Mesenchymal stem cell (in vitro differentiated cells and primary cell): ENCODE measurements around the gene PEX5L. TPM values are rescaled to one million over a fixed set of nuclear protein-coding genes. Genes with fewer than 3 reads are reported as not detected.
A peak's percentile ranks its signal among the peaks of the same experiment; 100 is the strongest.

Experiments
- DNase-seq: peaks from one replicate; pipeline ENCODE4 v3.0.0-alpha.2; 2013
- H2AFZ ChIP-seq: one replicate; pipeline ENCODE4 v1.6.1; 2013; ENCODE audit warnings: low read depth, mild to moderate bottlenecking, control low read depth, inconsistent platforms, low read length, moderate library complexity
- H2AK5ac ChIP-seq: 2 replicates; pipeline ENCODE4 v1.6.1; 2013; ENCODE audit warnings: low read length, moderate library complexity, mild to moderate bottlenecking, inconsistent platforms; ENCODE audit not compliant: severe bottlenecking
- H2BK120ac ChIP-seq: one replicate; pipeline ENCODE4 v1.6.1; 2013; ENCODE audit warnings: low read depth, mild to moderate bottlenecking, inconsistent platforms, low read length, moderate library complexity
- H2BK12ac ChIP-seq, 2 experiments: one replicate each; pipeline ENCODE4 v1.6.1; 2013; ENCODE audit warnings: inconsistent platforms in 2 of 2, low read length in 2 of 2, mild to moderate bottlenecking in 2 of 2, moderate library complexity in 2 of 2, control low read depth in 1 of 2
- H2BK15ac ChIP-seq: one replicate; pipeline ENCODE4 v1.6.1; 2013; ENCODE audit warnings: mild to moderate bottlenecking, low read depth, inconsistent platforms; ENCODE audit not compliant: poor library complexity, severe bottlenecking
- H2BK5ac ChIP-seq: 2 replicates; pipeline ENCODE4 v1.6.1; 2013; ENCODE audit warnings: low read depth, mild to moderate bottlenecking, low read length, control low read depth, inconsistent platforms; ENCODE audit not compliant: poor library complexity, severe bottlenecking
- H3K14ac ChIP-seq, 2 experiments: one replicate each; pipeline ENCODE4 v1.6.1; 2013; ENCODE audit warnings: inconsistent platforms in 2 of 2, low read length in 2 of 2, control low read depth in 1 of 2, mild to moderate bottlenecking in 1 of 2, moderate library complexity in 1 of 2
- H3K18ac ChIP-seq, 2 experiments: one replicate each; pipeline ENCODE4 v1.6.1; 2013; ENCODE audit warnings: inconsistent platforms in 2 of 2, low read length in 2 of 2, control low read depth in 1 of 2, low read depth in 1 of 2, mild to moderate bottlenecking in 1 of 2
- H3K23ac ChIP-seq, 2 experiments: one replicate each; pipeline ENCODE4 v1.6.1; 2013; ENCODE audit warnings: inconsistent platforms in 2 of 2, low read length in 2 of 2, mild to moderate bottlenecking in 2 of 2, moderate library complexity in 2 of 2, control low read depth in 1 of 2
- H3K27ac ChIP-seq: 2 replicates; pipeline ENCODE4 v1.5.1; 2013; ENCODE audit warnings: mild to moderate bottlenecking, moderate library complexity, low read length, control low read depth, inconsistent platforms; ENCODE audit not compliant: poor library complexity, severe bottlenecking
- H3K27me3 ChIP-seq, 2 experiments: 2 replicates each; pipeline versions ENCODE4 v1.6.1 to v1.7.0; 2013; ENCODE audit warnings: low read length in 2 of 2, mild to moderate bottlenecking in 2 of 2, moderate library complexity in 2 of 2, control low read depth in 1 of 2, inconsistent platforms in 1 of 2; ENCODE audit not compliant: control insufficient read depth in 1 of 2, insufficient read depth in 1 of 2
- H3K36me3 ChIP-seq, 2 experiments: 2 replicates each; pipeline versions ENCODE4 v1.6.1 to v1.7.0; 2013; ENCODE audit warnings: low read length in 2 of 2, control low read depth in 1 of 2, inconsistent platforms in 1 of 2, low read depth in 1 of 2, mild to moderate bottlenecking in 1 of 2; ENCODE audit not compliant: insufficient read depth in 2 of 2, control insufficient read depth in 1 of 2
- H3K4ac ChIP-seq, 2 experiments: one replicate each; pipeline ENCODE4 v1.6.1; 2013; ENCODE audit warnings: inconsistent platforms in 2 of 2, low read length in 2 of 2, mild to moderate bottlenecking in 2 of 2, moderate library complexity in 2 of 2, control low read depth in 1 of 2, low read depth in 1 of 2
- H3K4me1 ChIP-seq: 2 replicates; pipeline ENCODE4 v1.6.1; 2013; ENCODE audit warnings: low read depth, low read length, control low read depth; ENCODE audit not compliant: control insufficient read depth, insufficient read depth
- H3K4me2 ChIP-seq: 2 replicates; pipeline ENCODE4 v1.6.1; 2013; ENCODE audit warnings: low read length, mild to moderate bottlenecking, inconsistent platforms; ENCODE audit not compliant: poor library complexity, severe bottlenecking
- H3K4me3 ChIP-seq, 2 experiments: 2 replicates each; pipeline versions ENCODE4 v1.5.1 to v1.7.0; 2013; ENCODE audit warnings: low read length in 2 of 2, mild to moderate bottlenecking in 2 of 2, control low read depth in 1 of 2, low read depth in 1 of 2; ENCODE audit not compliant: insufficient read depth in 1 of 2
- H3K79me1 ChIP-seq: replicated peaks from 2 replicates; pipeline ENCODE4 v1.6.1; 2013; ENCODE audit warnings: mild to moderate bottlenecking, control low read depth, low read length, inconsistent platforms; ENCODE audit not compliant: poor library complexity, severe bottlenecking
- H3K9ac ChIP-seq: 2 replicates; pipeline ENCODE4 v1.7.0; 2013; ENCODE audit warnings: mild to moderate bottlenecking, low read length, moderate library complexity
- H3K9me3 ChIP-seq: 2 replicates; pipeline ENCODE4 v1.7.0; 2013; ENCODE audit warnings: mild to moderate bottlenecking, low read length; ENCODE audit not compliant: control insufficient read depth
- H4K8ac ChIP-seq: one replicate; pipeline ENCODE4 v1.6.1; 2013; ENCODE audit warnings: inconsistent platforms, mild to moderate bottlenecking, low read length, moderate library complexity
- H4K91ac ChIP-seq: one replicate; pipeline ENCODE4 v1.6.1; 2013; ENCODE audit warnings: mild to moderate bottlenecking, low read length, inconsistent platforms
- WGBS: methylation state at CpG from one replicate; pipeline ENCODE4 v1.1.7; 2013; ENCODE audit warnings: mixed read lengths; 5-methylcytosine and 5-hydroxymethylcytosine counted together
- polyA plus RNA-seq, 2 experiments: library from polyadenylated mRNA; stranded (reverse); fragments of 200-250 nt; gene quantifications; one replicate each; pipeline ENCODE4 v1.2.3, GENCODE V29; 2013

The PEX5L gene, protein sequence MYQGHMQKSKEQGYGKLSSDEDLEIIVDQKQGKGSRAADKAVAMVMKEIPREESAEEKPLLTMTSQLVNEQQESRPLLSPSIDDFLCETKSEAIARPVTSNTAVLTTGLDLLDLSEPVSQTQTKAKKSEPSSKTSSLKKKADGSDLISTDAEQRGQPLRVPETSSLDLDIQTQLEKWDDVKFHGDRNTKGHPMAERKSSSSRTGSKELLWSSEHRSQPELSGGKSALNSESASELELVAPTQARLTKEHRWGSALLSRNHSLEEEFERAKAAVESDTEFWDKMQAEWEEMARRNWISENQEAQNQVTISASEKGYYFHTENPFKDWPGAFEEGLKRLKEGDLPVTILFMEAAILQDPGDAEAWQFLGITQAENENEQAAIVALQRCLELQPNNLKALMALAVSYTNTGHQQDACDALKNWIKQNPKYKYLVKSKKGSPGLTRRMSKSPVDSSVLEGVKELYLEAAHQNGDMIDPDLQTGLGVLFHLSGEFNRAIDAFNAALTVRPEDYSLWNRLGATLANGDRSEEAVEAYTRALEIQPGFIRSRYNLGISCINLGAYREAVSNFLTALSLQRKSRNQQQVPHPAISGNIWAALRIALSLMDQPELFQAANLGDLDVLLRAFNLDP
- not detected for polyA plus RNA-seq (2013, experiment 1 of 2)
- polyA plus RNA-seq (2013, experiment 2 of 2) = 0.01 TPM

- Histone ChIP-seq H4K91ac (no peak within 1 kb of the TSS), H3K4me1 (peaks cover 11% of the 10 kb centered on the region), H3K14ac (no peak within 1 kb of the TSS), H3K27me3 (peaks cover 28% of the 10 kb centered on the region in 2 experiments), H2BK12ac (no peak within 1 kb of the TSS), H2BK120ac (no peak within 1 kb of the TSS), H3K27ac (no peak within 1 kb of the TSS), H3K9me3 (no peaks in the 10 kb centered on the region), H3K36me3 (no peaks in the 10 kb centered on the region), H2BK5ac (no peak within 1 kb of the TSS), H3K4ac (no peak within 1 kb of the TSS), H2BK15ac (no peak within 1 kb of the TSS), H3K9ac (no peak within 1 kb of the TSS), H3K4me2 (peak within 1 kb of the TSS; percentile 91), H4K8ac (no peak within 1 kb of the TSS), H2AFZ (no peak within 1 kb of the TSS), H2AK5ac (no peak within 1 kb of the TSS), H3K4me3 (peak within 1 kb of the TSS; percentile 37 to 75), H3K23ac (no peak within 1 kb of the TSS), H3K18ac (no peak within 1 kb of the TSS), H3K79me1 (no peaks in the 10 kb centered on the region)
- WGBS = 1% methylated on average over 48 of the region's 96 CpGs
- DNase-seq = peak; percentile 39
Measured at GRCh38 chr3:180036671-180037455, at the start of gene PEX5L. PEX5L (minus strand) TSS chr3:180036937; CDS start chr3:180036599, 338 bp downstream.

DNA sequence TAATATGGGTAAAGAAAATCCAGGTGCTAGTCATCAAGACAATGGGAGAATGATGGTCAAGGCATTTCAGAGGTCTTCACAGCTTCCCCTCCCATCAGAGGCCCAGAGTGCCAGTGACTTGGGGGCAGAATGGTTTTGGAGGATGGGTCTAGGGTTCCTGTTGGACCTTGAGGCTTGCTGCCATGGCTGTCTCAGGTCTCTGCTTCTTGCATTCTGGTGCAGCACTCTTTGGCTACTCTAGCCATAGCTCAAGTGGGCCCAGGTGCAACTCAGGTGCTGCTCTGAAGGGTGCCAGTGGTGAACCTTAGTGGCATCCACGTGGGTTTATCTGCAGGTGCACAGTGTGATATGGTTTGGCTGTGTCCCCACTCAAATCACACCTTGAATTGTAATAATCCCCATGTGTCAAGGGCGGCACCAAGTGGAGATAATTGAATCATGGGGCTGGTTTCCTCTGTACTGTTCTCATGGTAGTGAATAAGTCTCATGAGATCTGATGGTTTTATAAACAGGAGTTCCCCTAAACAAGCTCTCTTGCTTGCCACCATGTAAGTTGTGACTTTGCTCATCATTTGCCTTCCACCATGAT lies 48.5 kb upstream of the PEX5L start:
- no peak overlapping the region for H3K4me2 ChIP-seq
- H4K8ac ChIP-seq = no peak overlapping the region
- no peak overlapping the region for H3K4me3 ChIP-seq
- H3K9me3 ChIP-seq = no peaks in the 10 kb centered on the region
- no peak overlapping the region for H3K23ac ChIP-seq
- H2BK12ac ChIP-seq = no peak overlapping the region
- no peak overlapping the region for H3K27ac ChIP-seq
- no peak for DNase-seq
- H2BK5ac ChIP-seq = no peak overlapping the region
- H3K36me3 ChIP-seq = no peaks in the 10 kb centered on the region
- H3K4me1 ChIP-seq = no peaks in the 10 kb centered on the region
- H2BK120ac ChIP-seq = no peak overlapping the region
- no peak overlapping the region for H2AK5ac ChIP-seq
- no peaks in the 10 kb centered on the region for H3K79me1 ChIP-seq
- H4K91ac ChIP-seq = no peak overlapping the region
- H3K9ac ChIP-seq = no peak overlapping the region
- no peak overlapping the region for H3K18ac ChIP-seq
- no peak overlapping the region for H2AFZ ChIP-seq
- no peak overlapping the region for H3K4ac ChIP-seq
- no peaks in the 10 kb centered on the region for H3K27me3 ChIP-seq
- no peak overlapping the region for H2BK15ac ChIP-seq
- H3K14ac ChIP-seq = no peak overlapping the region
- 8% methylated on average over 1 of the region's 2 CpGs for WGBS

DNA sequence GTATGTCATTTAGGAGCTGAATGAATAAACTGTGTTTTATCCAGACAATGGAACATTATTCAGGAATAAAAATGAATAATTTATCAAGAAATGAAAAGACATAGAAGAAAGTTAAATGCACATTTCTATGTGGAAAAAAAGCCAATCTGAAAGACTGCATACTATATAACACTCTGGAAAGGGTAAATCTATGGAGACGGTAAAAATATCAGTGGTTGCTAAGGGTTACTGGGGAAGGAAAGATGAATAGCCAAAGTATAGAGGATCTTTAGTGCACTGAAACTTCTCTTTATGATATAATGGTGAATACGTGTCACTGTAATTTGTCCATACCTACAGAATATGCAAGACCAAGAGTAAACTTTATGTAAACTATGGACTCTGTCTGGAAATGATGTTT lies 46.0 kb upstream of the PEX5L start:
- Histone ChIP-seq H3K27me3 (no peaks in the 10 kb centered on the region), H4K91ac (no peak overlapping the region), H3K9me3 (no peaks in the 10 kb centered on the region), H3K36me3 (no peaks in the 10 kb centered on the region), H3K27ac (no peak overlapping the region), H2BK120ac (no peak overlapping the region), H3K18ac (no peak overlapping the region), H3K9ac (no peak overlapping the region), H3K14ac (no peak overlapping the region), H3K23ac (no peak overlapping the region), H4K8ac (no peak overlapping the region), H3K4me3 (no peak overlapping the region), H2BK15ac (no peak overlapping the region), H3K4me1 (no peaks in the 10 kb centered on the region), H2AK5ac (no peak overlapping the region), H3K4ac (no peak overlapping the region), H3K4me2 (no peak overlapping the region), H2AFZ (no peak overlapping the region), H2BK12ac (no peak overlapping the region), H2BK5ac (no peak overlapping the region), H3K79me1 (no peaks in the 10 kb centered on the region)
- WGBS = no CpG with 5 or more reads among the region's 2 CpGs
- no peak for DNase-seq
